Neural crest cell (in vitro differentiated cells): Measurements from ENCODE around the gene C1orf159. TPM values are rescaled to one million over a fixed set of nuclear protein-coding genes. Genes with fewer than 3 reads are reported as not detected.
A peak's percentile ranks its signal among the peaks of the same experiment; 100 is the strongest.

Experiments
- DNase-seq: peaks from one replicate; pipeline ENCODE4 v3.0.0; 2021; ENCODE audit warnings: low read depth, mixed read lengths, low spot score
- H3K27ac Mint-ChIP-seq: one replicate; pipeline ENCODE4 v1.8.0; 2021; ENCODE audit warnings: mild to moderate bottlenecking, mixed read lengths; ENCODE audit not compliant: unreplicated experiment
- H3K27me3 Mint-ChIP-seq: 2 replicates; pipeline ENCODE4 v1.8.0; 2021; ENCODE audit warnings: low read depth, mild to moderate bottlenecking, mixed read lengths
- H3K36me3 Mint-ChIP-seq: 2 replicates; pipeline ENCODE4 v1.8.0; 2021; ENCODE audit warnings: low read depth, mild to moderate bottlenecking, mixed read lengths
- H3K4me1 Mint-ChIP-seq: 2 replicates; pipeline ENCODE4 v1.8.0; 2021; ENCODE audit warnings: mixed read lengths
- H3K4me3 Mint-ChIP-seq: one replicate; pipeline ENCODE4 v1.8.0; 2021; ENCODE audit warnings: mild to moderate bottlenecking, mixed read lengths
- H3K9me3 Mint-ChIP-seq: 2 replicates; pipeline ENCODE4 v1.8.0; 2021; ENCODE audit warnings: mixed read lengths
- long read RNA-seq: library from polyadenylated mRNA; unstranded; transcript quantifications from one replicate; pipeline ENCODE4 v2.0.0, GENCODE V29; 2020
- total RNA-seq: library from RNA; stranded (reverse); gene quantifications from 2 replicates; pipeline ENCODE4 v1.2.1, GENCODE V29; 2021
- TF ChIP-seq, protein P1 (sequence below): fragments of 200-600 bp; sonication (generic); conservative IDR thresholded peaks from 2 replicates; pipeline ENCODE4 v1.5.0; 2021; ENCODE audit warnings: antibody characterized with exemption, mild to moderate bottlenecking

Gene C1orf159
- total RNA-seq = 26.1 and 26.2 TPM in 2 replicates
- long read RNA-seq, partial matches to known transcripts = 0 of 3 reads
- long read RNA-seq, other reads (novel, unspliced or antisense) = 3 of 3 reads

- Mint-ChIP-seq H3K36me3 (peaks cover 15% of the 10 kb centered on the region), H3K27me3 (peaks cover 28% of the 10 kb centered on the region), H3K4me3 (peak within 1 kb of the TSS; percentile 89), H3K9me3 (peaks cover 3% of the 10 kb centered on the region), H3K4me1 (peaks cover 9% of the 10 kb centered on the region), H3K27ac (peak within 1 kb of the TSS; percentile 35)
- TF ChIP-seq, protein P1, sequence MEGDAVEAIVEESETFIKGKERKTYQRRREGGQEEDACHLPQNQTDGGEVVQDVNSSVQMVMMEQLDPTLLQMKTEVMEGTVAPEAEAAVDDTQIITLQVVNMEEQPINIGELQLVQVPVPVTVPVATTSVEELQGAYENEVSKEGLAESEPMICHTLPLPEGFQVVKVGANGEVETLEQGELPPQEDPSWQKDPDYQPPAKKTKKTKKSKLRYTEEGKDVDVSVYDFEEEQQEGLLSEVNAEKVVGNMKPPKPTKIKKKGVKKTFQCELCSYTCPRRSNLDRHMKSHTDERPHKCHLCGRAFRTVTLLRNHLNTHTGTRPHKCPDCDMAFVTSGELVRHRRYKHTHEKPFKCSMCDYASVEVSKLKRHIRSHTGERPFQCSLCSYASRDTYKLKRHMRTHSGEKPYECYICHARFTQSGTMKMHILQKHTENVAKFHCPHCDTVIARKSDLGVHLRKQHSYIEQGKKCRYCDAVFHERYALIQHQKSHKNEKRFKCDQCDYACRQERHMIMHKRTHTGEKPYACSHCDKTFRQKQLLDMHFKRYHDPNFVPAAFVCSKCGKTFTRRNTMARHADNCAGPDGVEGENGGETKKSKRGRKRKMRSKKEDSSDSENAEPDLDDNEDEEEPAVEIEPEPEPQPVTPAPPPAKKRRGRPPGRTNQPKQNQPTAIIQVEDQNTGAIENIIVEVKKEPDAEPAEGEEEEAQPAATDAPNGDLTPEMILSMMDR = no peak
- peak; percentile 97 for DNase-seq
Measured at GRCh38 chr1:1115786-1116700, at the start of gene C1orf159. C1orf159 (minus strand) TSS chr1:1116089; CDS start chr1:1091543, 24,546 bp downstream.

- H3K36me3 Mint-ChIP-seq = no peaks in the 10 kb centered on the region
- H3K27ac Mint-ChIP-seq = no peak overlapping the region
- peaks cover 16% of the 10 kb centered on the region for H3K4me1 Mint-ChIP-seq
- H3K27me3 Mint-ChIP-seq = peaks cover 27% of the 10 kb centered on the region
- TF ChIP-seq, protein P1 = no peak
- H3K4me3 Mint-ChIP-seq = peak overlapping the region; percentile 38
- no peaks in the 10 kb centered on the region for H3K9me3 Mint-ChIP-seq
- DNase-seq = no peak
Measured at GRCh38 chr1:1165485-1165884, 49.6 kb upstream of the C1orf159 start.

DNA sequence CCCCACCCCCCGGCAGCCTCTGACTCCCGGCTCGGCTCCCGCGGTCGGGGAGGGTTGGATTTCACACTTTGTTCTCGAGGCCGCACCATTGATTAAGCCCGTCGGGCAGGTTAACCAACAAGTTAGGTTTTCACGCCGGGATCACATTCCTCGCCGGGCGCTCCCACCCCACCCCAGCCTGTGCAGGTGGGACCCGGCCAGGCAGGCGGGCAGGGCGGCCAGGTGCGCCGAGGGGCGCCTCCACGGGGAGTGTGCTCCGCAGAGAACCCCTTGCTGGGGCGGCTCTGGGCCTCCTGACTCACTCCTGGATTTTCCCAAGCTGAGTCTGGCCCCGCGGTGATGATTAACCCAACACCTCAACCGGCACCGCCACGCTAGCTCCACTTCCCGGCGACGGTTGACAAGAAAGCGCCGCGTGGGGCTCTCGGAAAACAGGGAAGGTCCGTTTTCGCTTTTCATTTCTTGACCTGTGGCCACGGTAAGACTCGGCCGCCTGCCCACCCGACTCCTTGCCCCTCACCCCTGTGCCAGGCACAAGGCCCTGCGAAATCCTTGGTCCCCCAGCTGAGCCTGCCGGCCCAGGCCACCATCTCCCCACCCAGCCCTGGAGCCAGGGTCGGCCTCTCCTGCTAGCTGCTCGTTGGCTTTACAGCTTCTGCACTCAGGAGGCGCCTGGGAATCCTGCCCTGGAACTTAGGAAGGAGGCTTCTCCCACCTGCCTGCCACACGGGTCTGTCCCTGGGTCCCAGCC lies 49.0 kb upstream of the C1orf159 start:
- Mint-ChIP-seq H3K4me1 (peaks cover 12% of the 10 kb centered on the region), H3K4me3 (no peak overlapping the region), H3K9me3 (no peaks in the 10 kb centered on the region), H3K36me3 (no peaks in the 10 kb centered on the region), H3K27ac (no peak overlapping the region), H3K27me3 (peaks cover 27% of the 10 kb centered on the region)
- TF ChIP-seq, protein P1 = no peak
- DNase-seq = no peak

DNA sequence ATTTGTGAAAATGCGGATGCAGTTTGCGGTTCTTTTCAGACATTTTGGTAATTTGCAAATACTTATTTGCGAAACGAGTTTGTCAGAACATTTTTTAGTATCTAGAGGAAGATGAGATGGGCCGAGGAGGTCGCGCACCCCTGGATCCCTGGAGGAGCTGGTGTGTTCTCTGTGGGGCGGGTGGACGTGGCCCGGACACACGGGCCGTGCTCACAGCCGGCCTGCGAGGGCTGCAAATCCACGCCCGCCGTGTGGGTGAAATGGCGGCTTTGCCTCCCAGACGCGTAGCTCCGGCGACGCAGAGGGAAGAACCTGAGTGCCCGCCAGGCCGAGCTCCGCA lies 48.4 kb upstream of the C1orf159 start:
- TF ChIP-seq, protein P1 = no peak
- peaks cover 11% of the 10 kb centered on the region for H3K4me1 Mint-ChIP-seq
- peaks cover 27% of the 10 kb centered on the region for H3K27me3 Mint-ChIP-seq
- no peaks in the 10 kb centered on the region for H3K9me3 Mint-ChIP-seq
- H3K27ac Mint-ChIP-seq = no peak overlapping the region
- H3K4me3 Mint-ChIP-seq = no peak overlapping the region
- no peaks in the 10 kb centered on the region for H3K36me3 Mint-ChIP-seq
- no peak for DNase-seq

DNA sequence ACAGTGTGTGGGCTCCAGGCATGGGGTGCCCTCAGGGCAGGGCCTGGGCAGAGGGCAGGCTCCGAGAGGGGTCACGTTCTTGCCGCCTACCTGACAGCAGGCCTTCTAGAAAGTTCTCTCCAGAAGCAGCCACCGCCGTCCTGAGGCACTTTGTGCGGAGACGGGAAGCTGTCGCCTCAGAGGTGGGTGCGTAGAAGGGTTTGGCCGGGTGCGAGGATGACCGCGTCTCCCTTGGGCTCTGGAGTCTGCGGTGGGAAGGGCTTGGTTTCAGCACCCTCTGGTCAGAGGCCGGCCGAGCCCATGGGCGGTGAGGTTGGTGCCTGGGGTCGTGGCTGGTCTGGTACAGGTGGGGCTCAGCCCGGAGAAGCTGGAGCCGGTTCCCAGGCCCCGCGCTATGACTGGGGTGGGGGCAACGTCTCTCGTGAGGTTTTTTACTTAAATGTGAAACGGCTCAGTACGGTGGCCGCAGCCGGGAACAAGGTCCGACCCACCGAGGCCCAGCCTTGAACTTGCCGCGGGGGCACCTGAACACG lies 47.7 kb upstream of the C1orf159 start:
- Mint-ChIP-seq H3K4me1 (peaks cover 11% of the 10 kb centered on the region), H3K27ac (no peak overlapping the region), H3K27me3 (peaks cover 27% of the 10 kb centered on the region), H3K9me3 (no peaks in the 10 kb centered on the region), H3K4me3 (no peak overlapping the region), H3K36me3 (no peaks in the 10 kb centered on the region)
- TF ChIP-seq, protein P1 = no peak
- DNase-seq = no peak
